Endothelial cell of umbilical vein (primary cell): ENCODE measurements around the gene MAST1.
"Not testable (repeated sequence)": the region's sequence is repeated elsewhere in the genome, so short reads cannot be mapped to it uniquely, and the experiment has no call there.

Experiments used
- EZH2 ChIP-seq: IDR thresholded peaks from 2 replicates; pipeline ENCODE4 v1.6.1; 2012; ENCODE audit warnings: borderline replicate concordance, low read depth, mild to moderate bottlenecking, moderate library complexity, low read length, inconsistent platforms; ENCODE audit not compliant: severe bottlenecking
- FOS ChIP-seq: IDR thresholded peaks from 2 replicates; pipeline ENCODE4 v1.6.1; 2011; ENCODE audit warnings: mild to moderate bottlenecking, low read length, moderate library complexity, borderline replicate concordance; ENCODE audit not compliant: insufficient read depth
- GATA2 ChIP-seq: IDR thresholded peaks from 2 replicates; pipeline ENCODE4 v1.7.0; 2011; ENCODE audit warnings: low read depth, mild to moderate bottlenecking, moderate library complexity, mixed read lengths, low read length; ENCODE audit not compliant: insufficient read length, insufficient read depth
- MAX ChIP-seq: IDR thresholded peaks from 2 replicates; pipeline ENCODE4 v1.6.1; 2011; ENCODE audit not compliant: insufficient read depth, insufficient read length
- MYC ChIP-seq: IDR thresholded peaks from one replicate; pipeline ENCODE4 v1.6.1; 2011; ENCODE audit warnings: mild to moderate bottlenecking, low read depth, low read length
- POLR2A ChIP-seq: IDR thresholded peaks from 2 replicates; pipeline ENCODE4 v1.6.1; 2012; ENCODE audit warnings: low read depth, mild to moderate bottlenecking, control low read depth, low read length
- POLR2AphosphoS5 ChIP-seq: IDR thresholded peaks from 2 replicates; pipeline ENCODE4 v1.6.1; 2012; ENCODE audit warnings: low read depth, mild to moderate bottlenecking, control low read depth, low read length, moderate library complexity; ENCODE audit not compliant: insufficient read depth
- TF ChIP-seq, protein P1 (sequence below), 2 donors: IDR thresholded peaks; 1 replicate in 1 of 2; 2 replicates in 1 of 2; pipeline ENCODE4 v1.5.1; 2011; ENCODE audit warnings: low read length in 2 of 2, mild to moderate bottlenecking in 2 of 2, moderate library complexity in 2 of 2, control low read depth in 1 of 2, inconsistent platforms in 1 of 2, low read depth in 1 of 2; ENCODE audit not compliant: insufficient read depth in 1 of 2; ENCODE audit errors: extremely low read depth in 1 of 2

GRCh38 chr19:12797607-12798006, 40.7 kb upstream of the MAST1 start:
- TF ChIP-seq POLR2A, EZH2, MYC, GATA2, FOS, POLR2AphosphoS5, MAX: not testable (repeated sequence)
- TF ChIP-seq, protein P1, sequence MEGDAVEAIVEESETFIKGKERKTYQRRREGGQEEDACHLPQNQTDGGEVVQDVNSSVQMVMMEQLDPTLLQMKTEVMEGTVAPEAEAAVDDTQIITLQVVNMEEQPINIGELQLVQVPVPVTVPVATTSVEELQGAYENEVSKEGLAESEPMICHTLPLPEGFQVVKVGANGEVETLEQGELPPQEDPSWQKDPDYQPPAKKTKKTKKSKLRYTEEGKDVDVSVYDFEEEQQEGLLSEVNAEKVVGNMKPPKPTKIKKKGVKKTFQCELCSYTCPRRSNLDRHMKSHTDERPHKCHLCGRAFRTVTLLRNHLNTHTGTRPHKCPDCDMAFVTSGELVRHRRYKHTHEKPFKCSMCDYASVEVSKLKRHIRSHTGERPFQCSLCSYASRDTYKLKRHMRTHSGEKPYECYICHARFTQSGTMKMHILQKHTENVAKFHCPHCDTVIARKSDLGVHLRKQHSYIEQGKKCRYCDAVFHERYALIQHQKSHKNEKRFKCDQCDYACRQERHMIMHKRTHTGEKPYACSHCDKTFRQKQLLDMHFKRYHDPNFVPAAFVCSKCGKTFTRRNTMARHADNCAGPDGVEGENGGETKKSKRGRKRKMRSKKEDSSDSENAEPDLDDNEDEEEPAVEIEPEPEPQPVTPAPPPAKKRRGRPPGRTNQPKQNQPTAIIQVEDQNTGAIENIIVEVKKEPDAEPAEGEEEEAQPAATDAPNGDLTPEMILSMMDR (IDR thresholded peaks at IDR 0.05; ENCODE audit: extremely low read depth in 1 of 2, insufficient read depth in 1 of 2, low read depth in 1 of 2, low read length in 2 of 2) = not testable (repeated sequence)
